Measurements from ENCODE around the gene SMC1A.
"Not testable (repeated sequence)": the region's sequence is repeated elsewhere in the genome, so short reads cannot be mapped to it uniquely, and the experiment has no call there.

The SMC1A gene

GRCh38 chrX:53422086-53422860 lies at the start of gene SMC1A:
SMC1A (minus strand) TSS chrX:53422654; CDS start chrX:53422600, 54 bp downstream.
- peak; percentile 97 for DNase-seq

DNA sequence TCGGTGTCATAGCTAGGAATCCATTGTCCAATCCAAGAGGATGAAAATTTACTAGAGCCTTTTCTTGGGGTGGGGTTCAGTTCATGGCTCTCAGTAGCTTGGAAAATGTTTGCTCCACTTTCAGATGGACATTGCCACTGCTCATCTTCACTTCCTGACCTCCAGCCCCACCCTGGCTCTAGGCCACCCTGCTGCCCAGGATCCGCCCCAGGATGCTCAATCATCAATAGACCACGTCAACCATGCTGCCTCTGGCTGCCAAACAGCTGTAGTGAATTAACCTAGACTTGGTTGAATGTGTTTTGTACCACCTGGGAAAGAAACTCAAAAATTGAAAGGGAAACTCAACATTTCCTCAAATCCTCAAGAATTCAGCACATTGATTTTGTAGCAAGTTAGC lies 48.9 kb upstream of the SMC1A start:
- no peak for DNase-seq

- DNase-seq = not testable (repeated sequence)
Observed at GRCh38 chrX:53468659-53469058, 46.2 kb upstream of the SMC1A start.

GRCh38 chrX:53458082-53458481 lies 35.6 kb upstream of the SMC1A start:
- no peak for DNase-seq

- no peak for DNase-seq
Observed at GRCh38 chrX:53456254-53456653, 33.8 kb upstream of the SMC1A start.

DNA sequence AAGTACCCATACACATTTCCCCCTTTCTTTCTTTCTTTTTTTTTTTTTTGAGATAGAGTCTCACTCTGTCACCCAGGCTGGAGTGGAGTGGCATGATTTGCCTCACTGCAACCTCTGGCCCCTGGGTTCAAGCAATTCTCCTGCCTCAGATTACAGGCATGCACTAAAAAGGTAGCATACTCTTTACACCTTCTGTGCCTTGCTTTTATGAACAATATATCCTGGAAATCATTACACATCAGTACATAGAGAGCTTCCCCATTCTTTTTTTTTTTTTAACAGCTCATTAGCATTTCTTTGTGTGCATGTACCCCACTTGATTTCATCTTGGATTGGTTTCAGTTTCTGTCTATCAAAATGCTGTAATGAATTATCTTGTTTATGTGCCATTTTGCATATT lies 30.4 kb upstream of the SMC1A start:
- no peak for DNase-seq

DNA sequence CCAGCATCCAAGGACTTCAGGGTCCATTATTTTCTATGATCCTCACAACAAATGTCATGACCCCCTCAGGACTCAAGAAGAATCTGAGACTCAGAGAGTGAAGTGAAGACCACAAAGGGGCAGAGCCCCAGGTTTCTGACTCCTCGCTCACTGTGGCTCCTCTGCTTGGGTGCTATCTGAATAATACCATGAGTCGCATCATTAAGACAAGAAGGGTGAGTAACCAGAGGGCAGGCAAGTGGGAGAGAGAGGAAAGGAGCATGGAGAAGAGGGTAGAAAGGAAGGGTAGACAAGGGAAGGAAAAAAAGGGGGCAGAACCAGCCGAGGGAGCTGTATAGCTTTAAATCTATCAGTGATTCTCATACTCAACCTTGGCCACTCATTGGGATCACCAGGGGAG lies 27.2 kb upstream of the SMC1A start:
- DNase-seq = no peak

GRCh38 chrX:53447441-53447840 lies 25.0 kb upstream of the SMC1A start:
- DNase-seq = no peak

DNA sequence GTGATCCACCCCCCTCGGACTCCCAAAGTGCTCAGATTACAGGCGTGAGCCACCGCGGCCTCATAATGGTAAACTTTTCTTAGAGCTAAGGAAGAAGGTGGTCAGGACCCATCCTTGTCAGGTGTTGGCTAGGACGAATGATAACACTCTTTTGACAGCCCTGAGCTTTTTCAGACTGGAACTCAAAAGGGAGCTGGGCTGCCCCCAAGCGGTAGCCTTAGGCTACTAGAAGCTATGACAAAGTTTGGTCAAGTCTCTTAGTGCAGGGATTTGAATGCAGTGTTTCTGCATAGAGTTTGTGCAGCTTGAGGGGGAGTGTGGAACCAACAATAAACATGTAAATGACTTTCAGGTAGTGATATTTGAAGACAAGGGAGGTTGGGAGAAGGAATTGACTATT lies 23.5 kb upstream of the SMC1A start:
- peak; percentile 50 for DNase-seq

DNA sequence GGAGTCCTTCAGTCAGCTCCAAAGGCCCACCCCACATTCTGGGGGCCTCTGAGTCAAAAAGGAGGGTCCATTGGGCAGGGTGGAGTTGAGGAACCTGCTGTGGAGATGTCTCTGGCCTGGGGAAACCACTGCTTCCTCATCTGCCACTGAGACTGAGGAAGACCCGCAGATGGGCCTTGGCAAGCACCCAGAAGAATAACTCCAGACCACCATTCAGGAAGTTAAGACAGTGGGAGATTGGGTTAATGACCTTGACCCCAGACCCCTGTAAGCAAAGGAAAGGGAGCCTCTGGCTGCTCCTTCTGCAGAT lies 19.8 kb upstream of the SMC1A start:
- DNase-seq = no peak

DNA sequence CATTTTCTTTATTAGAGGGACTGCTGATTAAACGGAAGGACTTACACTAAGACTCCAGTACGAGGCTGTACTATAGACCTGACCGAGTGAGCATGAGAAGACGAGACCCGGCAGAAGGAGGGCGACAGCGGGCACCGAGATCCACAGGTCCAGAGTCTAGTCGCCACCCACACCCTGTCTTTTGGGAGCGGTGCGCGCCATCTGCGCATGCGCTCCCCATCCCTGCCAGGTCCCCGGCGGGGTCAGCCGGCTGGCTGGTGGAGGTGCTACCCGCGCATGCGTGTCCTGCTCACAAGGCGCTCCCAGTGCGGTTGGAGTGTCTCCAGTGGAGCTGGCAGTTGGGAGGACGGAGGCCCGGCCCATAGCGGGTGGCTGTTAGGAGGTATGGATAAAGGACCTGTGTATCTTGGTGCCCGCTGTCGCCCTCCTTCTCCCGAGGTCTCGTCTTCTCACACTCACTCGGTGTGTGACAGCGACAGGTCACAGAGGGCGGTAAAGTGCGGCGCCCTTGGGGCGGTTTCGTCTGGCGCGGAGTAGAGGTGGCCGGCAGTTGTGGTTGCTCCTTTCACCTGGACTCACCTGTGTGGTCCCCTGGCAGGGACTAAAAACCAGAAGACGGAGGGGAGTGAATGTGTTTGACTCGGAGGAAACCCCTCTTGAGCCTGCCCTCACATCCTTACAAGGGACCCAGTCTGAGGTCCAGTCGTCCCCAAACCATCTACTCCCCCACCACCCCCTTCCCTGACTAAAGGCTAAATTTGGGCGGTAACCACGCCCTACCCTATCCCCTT lies 19.3 kb upstream of the SMC1A start:
- peak; percentile 72 for DNase-seq

GRCh38 chrX:53440621-53441517 lies 18.4 kb upstream of the SMC1A start:
- DNase-seq = peak; percentile 36

- DNase-seq = no peak
Observed at GRCh38 chrX:53440101-53440500, 17.6 kb upstream of the SMC1A start.

DNA sequence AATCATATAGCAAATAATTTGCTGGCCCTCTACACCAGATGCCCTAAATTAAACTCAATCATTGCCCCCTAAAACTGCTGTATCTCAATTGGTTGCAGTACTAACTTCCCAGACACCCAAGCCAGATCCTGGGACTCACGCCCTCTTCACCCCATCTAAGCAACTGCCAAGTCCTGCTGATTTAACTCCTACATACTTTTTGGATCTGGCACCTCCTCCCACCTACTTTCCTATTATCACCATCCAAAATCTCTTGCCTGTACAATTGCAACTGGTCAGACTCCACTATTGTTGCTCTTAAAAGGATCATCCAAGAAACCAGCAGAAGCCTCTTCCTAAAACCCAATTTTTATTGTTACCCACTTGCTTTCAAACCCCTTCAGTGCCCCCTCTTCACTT lies 16.4 kb upstream of the SMC1A start:
- DNase-seq = no peak

GRCh38 chrX:53438174-53438831 lies 15.8 kb upstream of the SMC1A start:
- no peak for DNase-seq

DNA sequence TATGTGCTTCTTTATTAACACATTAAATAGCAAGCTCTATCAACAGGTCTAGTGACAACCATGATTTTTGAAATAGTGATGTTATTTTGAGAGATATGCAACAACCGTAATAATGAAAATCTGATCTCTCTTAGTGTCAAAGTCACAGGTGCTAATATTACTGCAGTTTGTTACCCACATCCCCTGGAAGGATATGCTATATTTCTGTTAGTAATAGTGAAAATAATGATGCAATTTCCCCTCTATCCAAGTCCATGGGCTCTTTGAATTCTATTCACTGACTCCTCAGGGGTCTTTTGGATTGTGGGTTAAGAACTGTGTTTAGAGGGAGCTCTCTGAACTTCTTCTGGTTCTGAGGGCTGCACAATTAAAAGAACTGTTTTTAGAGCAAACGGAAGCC lies 14.8 kb upstream of the SMC1A start:
- no peak for DNase-seq

- DNase-seq = peak; percentile 65
Observed at GRCh38 chrX:53435997-53436396, 13.5 kb upstream of the SMC1A start.

- peak; percentile 82 for DNase-seq
Observed at GRCh38 chrX:53433651-53434639, 11.5 kb upstream of the SMC1A start, which contains the start of gene HSD17B10. HSD17B10 (minus strand) TSS chrX:53434370; CDS start chrX:53434345, 25 bp downstream.

GRCh38 chrX:53430231-53430630 lies 7.8 kb upstream of the SMC1A start:
- DNase-seq = no peak

GRCh38 chrX:53429755-53430154 lies 7.3 kb upstream of the SMC1A start:
- DNase-seq = no peak

GRCh38 chrX:53422861-53423306 lies 430 bp upstream of the SMC1A start, which contains the start of gene RIBC1:
RIBC1 (plus strand) TSS chrX:53422873; CDS start chrX:53426277, 3,404 bp downstream.
- no peak for DNase-seq

Data from activated T-cell treated with anti-CD3 and anti-CD28 coated beads, Interleukin-2, amount 50 U/mL, for 1 hour (primary cell).